NCI-H2227 treated with DMSO at 0.1 percent for 48 hours (cell line): Measurements from ENCODE around the gene GMDS.

Source experiments
- DNase-seq: peaks from one replicate; lab custom pipeline; 2025; lab: John Stamatoyannopoulos, UW

GMDS gene

GRCh38 chr6:2035826-2036709 lies 209.3 kb downstream of the GMDS start:
- DNase-seq = no peak

GRCh38 chr6:2035046-2035445 lies 210.4 kb downstream of the GMDS start:
- no peak for DNase-seq

DNA sequence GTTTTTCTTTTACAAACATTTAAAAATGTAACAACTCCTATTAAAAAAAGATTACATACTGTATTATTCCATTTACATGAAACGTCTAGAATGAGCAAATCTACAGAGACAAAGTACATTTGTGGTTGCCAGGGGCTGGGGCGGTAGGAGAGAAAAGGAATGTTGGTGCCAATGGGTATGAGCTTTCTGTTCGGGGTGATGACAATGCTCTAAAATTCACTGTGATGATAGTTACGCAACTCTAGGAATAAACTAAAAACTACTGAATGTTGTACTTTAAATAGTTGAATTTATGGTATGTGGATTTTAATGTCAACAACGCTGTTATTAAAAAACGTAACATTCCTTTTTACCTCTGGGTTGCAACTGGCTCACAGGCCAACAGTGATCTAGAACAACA lies 211.1 kb downstream of the GMDS start:
- no peak for DNase-seq

DNA sequence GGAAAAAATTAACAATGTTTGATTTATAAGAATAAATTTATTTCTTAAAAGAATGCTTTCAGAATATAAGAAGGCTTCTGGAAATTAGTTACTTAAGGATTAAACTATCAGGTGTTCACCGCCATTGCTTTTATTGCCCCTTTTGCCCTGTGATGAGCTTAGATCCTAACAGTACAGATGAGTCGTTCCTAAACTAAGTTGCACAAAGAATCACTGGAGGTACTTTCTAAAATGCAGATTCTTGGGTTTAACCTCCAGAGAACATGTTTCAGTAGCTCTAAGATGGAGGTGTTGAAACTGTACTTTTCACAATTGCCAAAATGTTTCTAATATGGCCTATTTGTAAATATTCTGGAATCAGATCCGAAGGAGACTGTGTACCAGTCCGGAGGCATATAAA lies 211.9 kb downstream of the GMDS start:
- DNase-seq = no peak

DNA sequence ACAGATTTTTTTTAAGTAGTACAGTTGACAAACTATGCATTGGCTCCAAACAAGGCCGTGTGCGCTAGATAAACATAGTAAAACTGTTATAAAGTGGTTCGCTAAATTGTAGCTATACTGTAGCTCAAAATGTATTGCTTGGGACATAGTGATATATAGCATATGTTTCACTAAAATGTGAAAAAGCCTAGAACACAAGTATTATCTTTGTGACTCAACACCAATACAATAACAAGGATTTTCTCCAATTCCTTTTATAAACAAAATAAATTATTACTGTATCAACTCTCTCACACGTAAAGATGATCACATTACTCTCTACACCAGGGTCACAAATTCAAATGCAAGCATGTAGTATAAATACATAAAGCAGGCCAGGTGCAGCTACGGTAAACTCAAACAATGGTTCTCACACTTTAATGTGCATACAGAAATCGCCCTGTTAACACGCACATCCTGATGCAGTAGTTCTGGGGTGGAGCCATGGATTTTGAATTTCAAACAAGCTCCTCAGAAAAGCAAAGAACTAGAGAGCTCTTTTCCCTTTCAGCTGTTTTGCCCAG lies 214.6 kb downstream of the GMDS start:
- no peak for DNase-seq

- DNase-seq = no peak
These were observed 215.5 kb downstream of the GMDS start for GRCh38 chr6:2029952-2030351.

GRCh38 chr6:2029130-2029794 lies 216.1 kb downstream of the GMDS start:
- DNase-seq = no peak

DNA sequence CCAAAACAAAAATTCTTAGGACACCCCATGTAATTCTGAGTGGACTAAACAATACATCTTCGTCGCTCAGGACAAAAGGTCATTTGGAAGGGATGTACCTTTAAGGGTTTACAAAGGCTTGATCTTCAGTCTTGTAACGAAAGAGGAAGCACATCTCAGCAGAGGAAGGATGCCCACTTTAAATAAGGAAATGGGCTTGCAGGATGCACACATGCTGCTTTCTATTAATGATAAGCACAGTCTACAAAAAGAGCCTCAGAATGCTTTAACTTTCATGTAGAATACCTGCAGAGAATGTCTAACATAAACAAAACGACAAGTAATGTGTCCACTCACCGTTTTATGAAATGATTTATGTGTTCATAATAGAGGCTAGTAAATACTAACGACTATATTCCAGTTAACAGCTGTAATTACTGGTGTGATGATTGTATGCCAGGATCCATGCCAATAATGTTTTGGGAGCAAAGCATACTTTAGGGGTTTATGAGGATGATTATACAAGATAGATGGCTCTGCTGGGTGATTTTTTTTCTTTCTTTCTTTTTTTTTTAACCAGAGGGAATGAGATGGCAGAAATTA lies 216.9 kb downstream of the GMDS start:
- DNase-seq = peak; percentile 60

DNA sequence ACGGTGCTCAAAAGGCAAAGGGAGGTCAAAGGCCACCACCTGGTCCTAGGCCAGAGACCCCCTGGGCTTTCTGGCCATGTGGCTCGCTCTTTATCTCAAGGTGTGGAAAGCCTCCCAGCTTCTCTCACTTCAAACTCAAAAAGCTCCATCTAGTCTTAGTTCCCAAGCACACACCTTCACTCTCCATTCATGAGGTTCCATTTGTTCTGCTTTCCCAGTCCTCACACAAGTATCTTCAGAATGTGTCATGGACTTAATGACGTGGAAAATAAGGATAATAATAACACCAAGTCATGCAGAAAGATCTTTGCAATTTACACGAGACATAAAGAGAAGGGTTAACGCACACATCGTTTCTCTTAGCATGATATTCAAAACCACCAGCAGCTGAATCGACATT lies 219.3 kb downstream of the GMDS start:
- DNase-seq = no peak

GRCh38 chr6:2021713-2022125 lies 223.7 kb downstream of the GMDS start:
- DNase-seq = no peak

GRCh38 chr6:2020909-2021308 lies 224.5 kb downstream of the GMDS start:
- DNase-seq = no peak

DNA sequence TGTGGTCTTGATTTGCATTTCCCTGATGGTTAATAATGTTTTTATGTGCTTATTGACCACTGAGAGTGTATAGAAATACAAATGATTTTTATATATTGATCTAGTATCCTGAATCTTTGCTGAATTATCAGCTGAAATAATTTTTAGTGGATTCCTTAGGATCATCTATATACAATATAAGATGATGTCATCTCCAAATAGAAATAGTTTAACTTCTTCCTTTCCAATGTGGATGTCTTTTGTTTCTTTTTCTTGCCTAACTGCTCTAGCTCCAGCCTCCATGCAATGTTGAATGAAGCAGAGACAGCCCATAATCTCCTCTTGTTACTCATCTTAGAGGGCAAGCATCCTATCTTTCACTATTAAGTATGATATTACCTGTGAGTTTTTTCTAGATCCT lies 226.4 kb downstream of the GMDS start:
- DNase-seq = no peak

GRCh38 chr6:2016040-2016439 lies 229.4 kb downstream of the GMDS start:
- no peak for DNase-seq

DNA sequence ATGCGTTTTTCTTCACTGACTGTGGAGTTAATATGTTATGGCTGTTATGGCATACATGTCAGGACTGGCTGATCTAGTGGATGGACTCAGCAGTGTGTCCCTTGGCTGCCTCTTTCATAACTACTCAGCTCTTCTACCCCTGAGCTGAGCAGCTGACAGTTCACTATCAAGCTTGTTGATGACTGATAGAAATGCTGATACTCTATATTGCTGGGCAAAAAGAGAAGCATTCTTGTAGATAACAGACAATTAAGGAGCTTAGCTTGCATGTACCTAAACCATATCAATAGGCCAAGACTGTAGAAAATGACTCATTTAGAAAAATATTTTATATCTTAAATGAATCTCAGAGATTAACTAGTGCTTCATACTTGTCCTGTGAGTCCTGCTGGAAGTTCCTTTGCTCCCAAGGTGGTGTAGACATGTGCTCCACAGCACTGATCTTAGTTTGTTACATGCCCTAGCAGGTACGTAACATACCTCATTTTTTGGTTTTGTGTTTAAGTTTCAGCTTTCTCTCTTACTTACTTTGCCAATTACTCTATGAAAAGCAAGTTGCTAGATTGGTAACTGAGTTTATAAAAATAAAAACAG lies 236.9 kb downstream of the GMDS start:
- DNase-seq = no peak

DNA sequence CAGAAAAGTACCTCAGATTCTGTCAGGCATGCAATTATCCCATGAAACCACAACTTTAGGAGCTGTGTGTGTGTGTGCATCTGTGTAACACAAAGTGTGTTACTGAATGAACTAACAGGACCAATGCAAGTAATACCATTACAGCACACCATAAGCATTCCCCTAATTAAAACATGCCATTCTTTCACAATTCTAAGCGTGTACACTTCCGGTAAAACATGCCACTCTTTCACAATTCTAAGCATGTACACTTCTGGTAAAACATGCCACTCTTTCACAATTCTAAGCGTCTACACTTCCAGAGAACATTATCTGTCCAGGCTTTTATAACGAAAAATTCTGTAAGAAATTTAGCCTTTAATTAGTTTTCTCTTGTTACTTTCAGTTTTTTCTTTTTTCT lies 238.2 kb downstream of the GMDS start:
- DNase-seq = no peak

- no peak for DNase-seq
These were observed 240.5 kb downstream of the GMDS start for GRCh38 chr6:2004888-2005287.

GRCh38 chr6:2000962-2001361 lies 244.4 kb downstream of the GMDS start:
- no peak for DNase-seq

- DNase-seq = no peak
These were observed 247.7 kb downstream of the GMDS start for GRCh38 chr6:1997702-1998101.

DNA sequence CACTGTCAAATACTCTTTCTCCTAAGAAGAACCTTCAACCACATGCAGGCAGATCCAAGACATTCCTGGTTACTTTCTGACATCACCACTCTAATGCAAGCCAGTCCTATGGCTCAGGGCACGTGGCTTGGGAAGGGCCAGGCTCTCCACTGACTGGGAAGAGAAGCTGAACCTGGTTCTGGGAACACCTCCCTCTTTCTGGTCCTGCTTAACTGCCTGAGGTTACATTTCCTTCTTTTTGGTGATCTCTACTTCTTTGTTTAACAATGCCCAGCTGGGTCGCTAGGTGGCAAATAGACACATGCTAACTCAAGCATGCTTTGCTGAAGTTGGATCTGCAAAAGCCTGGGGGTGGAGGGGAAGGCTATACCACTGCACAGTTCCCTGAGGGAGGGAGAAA lies 249.8 kb downstream of the GMDS start:
- no peak for DNase-seq

DNA sequence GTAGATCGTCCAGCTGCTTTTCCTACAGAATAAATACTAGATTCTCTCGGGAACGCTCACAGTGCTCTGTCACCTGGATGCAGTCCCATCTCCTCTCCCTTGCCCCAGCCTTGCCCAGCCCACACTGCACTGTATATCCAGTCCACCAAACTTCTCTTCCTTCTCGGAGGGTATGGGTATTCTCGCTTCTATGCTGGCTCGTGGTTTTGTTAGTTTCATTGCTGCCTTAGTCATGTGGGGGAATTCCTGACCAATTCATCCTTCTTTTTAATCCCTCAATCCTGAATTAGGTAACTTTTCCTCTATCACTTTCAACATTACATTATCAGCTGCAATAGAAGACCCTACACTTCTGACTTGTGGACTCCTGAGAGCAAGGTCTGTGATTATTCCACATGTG lies 252.4 kb downstream of the GMDS start:
- no peak for DNase-seq

DNA sequence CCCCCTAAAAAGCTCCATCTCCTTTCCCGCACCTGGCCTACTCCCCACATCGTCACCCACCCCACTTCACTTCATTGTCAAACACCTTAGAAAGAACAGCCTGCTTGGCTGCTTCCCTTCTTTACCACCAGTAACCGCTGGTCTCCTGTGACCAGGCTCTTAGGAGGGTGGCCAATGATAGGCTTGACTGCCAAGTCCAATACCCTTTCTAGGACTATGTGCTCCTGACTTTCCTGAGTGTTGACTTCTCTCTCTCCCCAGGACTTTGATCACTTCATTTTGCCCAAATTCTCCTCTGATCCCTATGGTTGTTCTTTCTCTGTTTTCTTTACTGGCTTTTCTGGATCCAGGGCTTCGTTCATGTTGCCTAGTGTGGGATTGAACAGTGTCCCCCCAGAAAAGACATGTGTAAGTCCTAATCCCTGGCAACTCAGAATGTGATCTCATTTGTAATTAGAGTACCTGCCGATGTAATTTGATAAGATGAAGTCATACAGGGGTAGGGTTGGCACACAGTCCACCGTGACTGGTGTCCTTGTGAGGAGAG lies 254.0 kb downstream of the GMDS start:
- no peak for DNase-seq

- DNase-seq = no peak
These were observed 256.6 kb downstream of the GMDS start for GRCh38 chr6:1988843-1989242.
